Mesendoderm (in vitro differentiated cells): ENCODE measurements around the gene C10orf90.

Source experiments
- DNase-seq: peaks from one replicate; pipeline ENCODE4 v3.0.0; 2013
- H2AK5ac ChIP-seq: 2 replicates; pipeline ENCODE4 v1.6.1; 2013; ENCODE audit warnings: low read length, inconsistent platforms
- H2BK120ac ChIP-seq: 2 replicates; pipeline ENCODE4 v1.6.1; 2013; ENCODE audit warnings: low read depth, mild to moderate bottlenecking, low read length, moderate library complexity, mixed read lengths
- H2BK15ac ChIP-seq: replicated peaks from 2 replicates; pipeline ENCODE4 v1.6.1; 2013; ENCODE audit warnings: low read depth, mild to moderate bottlenecking, moderate library complexity
- H2BK5ac ChIP-seq: 2 replicates; pipeline ENCODE4 v1.6.1; 2013; ENCODE audit warnings: low read length, inconsistent platforms
- H3K18ac ChIP-seq: 2 replicates; pipeline ENCODE4 v1.6.1; 2013; ENCODE audit warnings: mild to moderate bottlenecking, low read length, mixed read lengths
- H3K23ac ChIP-seq: one replicate; pipeline ENCODE4 v1.6.1; 2013; ENCODE audit warnings: low read length
- H3K27ac ChIP-seq: 2 replicates; pipeline ENCODE4 v1.5.1; 2013; ENCODE audit warnings: low read depth, mild to moderate bottlenecking, inconsistent platforms, low read length, moderate library complexity
- H3K27me3 ChIP-seq: 2 replicates; pipeline ENCODE4 v1.6.1; 2013; ENCODE audit warnings: low read length, control low read depth, mild to moderate bottlenecking, inconsistent platforms; ENCODE audit not compliant: insufficient read depth, poor library complexity
- H3K36me3 ChIP-seq: 2 replicates; pipeline ENCODE4 v1.6.1; 2013; ENCODE audit warnings: low read length, inconsistent platforms; ENCODE audit not compliant: control insufficient read depth, insufficient read depth
- H3K4ac ChIP-seq: one replicate; pipeline ENCODE4 v1.6.1; 2013; ENCODE audit warnings: low read depth, mild to moderate bottlenecking, low read length, moderate library complexity
- H3K4me1 ChIP-seq: 2 replicates; pipeline ENCODE4 v1.6.1; 2013; ENCODE audit warnings: low read depth, low read length, inconsistent platforms; ENCODE audit not compliant: control insufficient read depth
- H3K4me2 ChIP-seq: 2 replicates; pipeline ENCODE4 v1.6.1; 2013; ENCODE audit warnings: low read length
- H3K4me3 ChIP-seq: 2 replicates; pipeline ENCODE4 v1.5.1; 2013; ENCODE audit warnings: mild to moderate bottlenecking, low read length
- H3K56ac ChIP-seq: one replicate; pipeline ENCODE4 v1.6.1; 2013; ENCODE audit warnings: low read length
- H3K79me1 ChIP-seq: 2 replicates; pipeline ENCODE4 v1.6.1; 2013; ENCODE audit warnings: low read length, inconsistent platforms
- H3K79me2 ChIP-seq: 2 replicates; pipeline ENCODE4 v1.6.1; 2013; ENCODE audit warnings: mild to moderate bottlenecking, low read length; ENCODE audit not compliant: control insufficient read depth, insufficient read depth
- H3K9ac ChIP-seq: 2 replicates; pipeline ENCODE4 v1.6.1; 2013; ENCODE audit warnings: low read length, inconsistent platforms
- H4K5ac ChIP-seq: one replicate; pipeline ENCODE4 v1.6.1; 2013; ENCODE audit warnings: low read length
- H4K8ac ChIP-seq: one replicate; pipeline ENCODE4 v1.6.1; 2013; ENCODE audit warnings: low read depth, mild to moderate bottlenecking, control low read depth, low read length, moderate library complexity
- WGBS: extraction: QIAGEN DNeasy Blood & Tissue Kit; methylation state at CpG from one replicate; pipeline ENCODE4 v1.1.7; 2013; ENCODE audit warnings: low lambda C conversion rate, missing lambda C conversion rate; ENCODE audit not compliant: insufficient coverage; ENCODE audit errors: extremely low coverage; 5-methylcytosine and 5-hydroxymethylcytosine counted together

C10orf90 gene

GRCh38 chr10:126705131-126705530, 34.6 kb upstream of the C10orf90 start:
- Histone ChIP-seq H3K79me1 (no peaks in the 10 kb centered on the region), H3K56ac (no peak overlapping the region), H4K5ac (no peak overlapping the region), H3K4ac (no peak overlapping the region), H3K18ac (no peak overlapping the region), H3K4me1 (peaks cover 9% of the 10 kb centered on the region), H3K27me3 (no peaks in the 10 kb centered on the region), H2AK5ac (no peak overlapping the region), H3K4me2 (no peak overlapping the region), H3K36me3 (no peaks in the 10 kb centered on the region), H3K23ac (no peak overlapping the region), H3K79me2 (no peaks in the 10 kb centered on the region), H2BK5ac (no peak overlapping the region), H2BK15ac (no peak overlapping the region), H3K4me3 (no peak overlapping the region), H3K9ac (no peak overlapping the region), H4K8ac (no peak overlapping the region), H2BK120ac (no peak overlapping the region), H3K27ac (no peak overlapping the region)
- no CpG with 5 or more reads among the region's 5 CpGs for WGBS
- no peak for DNase-seq

GRCh38 chr10:126704649-126705048, 34.2 kb upstream of the C10orf90 start:
- H2BK15ac ChIP-seq: no peak overlapping the region
- H2AK5ac ChIP-seq: no peak overlapping the region
- no peak overlapping the region for H3K4ac ChIP-seq
- no peak overlapping the region for H4K8ac ChIP-seq
- H2BK120ac ChIP-seq: no peak overlapping the region
- H3K27me3 ChIP-seq: no peaks in the 10 kb centered on the region
- no peak overlapping the region for H3K9ac ChIP-seq
- no CpG with 5 or more reads among the region's 7 CpGs for WGBS
- H4K5ac ChIP-seq: no peak overlapping the region
- peaks cover 9% of the 10 kb centered on the region for H3K4me1 ChIP-seq
- H3K4me3 ChIP-seq: no peak overlapping the region
- H3K23ac ChIP-seq: no peak overlapping the region
- no peak overlapping the region for H3K27ac ChIP-seq
- H3K18ac ChIP-seq: no peak overlapping the region
- H3K36me3 ChIP-seq: no peaks in the 10 kb centered on the region
- H2BK5ac ChIP-seq: no peak overlapping the region
- no peak overlapping the region for H3K4me2 ChIP-seq
- no peaks in the 10 kb centered on the region for H3K79me2 ChIP-seq
- DNase-seq: no peak
- H3K56ac ChIP-seq: no peak overlapping the region
- no peaks in the 10 kb centered on the region for H3K79me1 ChIP-seq

DNA sequence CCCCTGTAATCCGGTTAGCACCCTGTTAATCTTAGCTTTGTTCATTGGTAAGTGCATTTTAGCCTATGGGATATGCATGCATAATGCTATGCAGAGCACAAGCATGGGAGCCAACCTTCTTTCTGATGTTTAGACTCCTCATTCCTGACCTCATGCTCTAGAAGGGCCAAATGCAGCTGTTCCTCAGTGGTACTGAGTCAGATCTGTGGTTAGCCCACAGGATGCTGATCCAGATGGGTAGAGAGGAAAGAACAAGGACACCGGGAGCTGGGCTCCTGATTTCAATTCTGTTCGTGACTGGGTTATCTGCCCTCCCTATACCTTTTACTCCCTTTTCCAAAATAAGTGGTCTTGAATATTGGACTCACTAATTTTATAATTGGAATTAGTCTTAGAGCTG, 31.7 kb upstream of the C10orf90 start:
- H2BK5ac ChIP-seq: no peak overlapping the region
- no peak overlapping the region for H3K4me3 ChIP-seq
- no peaks in the 10 kb centered on the region for H3K79me1 ChIP-seq
- H3K23ac ChIP-seq: no peak overlapping the region
- peaks cover 7% of the 10 kb centered on the region for H3K4me1 ChIP-seq
- no peak overlapping the region for H4K5ac ChIP-seq
- H2BK15ac ChIP-seq: no peak overlapping the region
- H2AK5ac ChIP-seq: no peak overlapping the region
- H3K36me3 ChIP-seq: no peaks in the 10 kb centered on the region
- no peaks in the 10 kb centered on the region for H3K27me3 ChIP-seq
- H3K9ac ChIP-seq: no peak overlapping the region
- H3K27ac ChIP-seq: no peak overlapping the region
- H3K4ac ChIP-seq: no peak overlapping the region
- no CpG with 5 or more reads among the region's 3 CpGs for WGBS
- H2BK120ac ChIP-seq: no peak overlapping the region
- no peak overlapping the region for H4K8ac ChIP-seq
- no peak overlapping the region for H3K4me2 ChIP-seq
- no peak overlapping the region for H3K56ac ChIP-seq
- no peak overlapping the region for H3K18ac ChIP-seq
- H3K79me2 ChIP-seq: no peaks in the 10 kb centered on the region
- peak; percentile 12 for DNase-seq

GRCh38 chr10:126701526-126701925, 31.0 kb upstream of the C10orf90 start:
- H2BK5ac ChIP-seq: no peak overlapping the region
- no peak overlapping the region for H3K18ac ChIP-seq
- no peak overlapping the region for H3K56ac ChIP-seq
- no peak overlapping the region for H4K8ac ChIP-seq
- no peak overlapping the region for H4K5ac ChIP-seq
- H3K4ac ChIP-seq: no peak overlapping the region
- H3K4me3 ChIP-seq: no peak overlapping the region
- no peak overlapping the region for H2AK5ac ChIP-seq
- no peaks in the 10 kb centered on the region for H3K79me1 ChIP-seq
- no peaks in the 10 kb centered on the region for H3K79me2 ChIP-seq
- H3K27me3 ChIP-seq: no peaks in the 10 kb centered on the region
- H3K27ac ChIP-seq: no peak overlapping the region
- no peak overlapping the region for H2BK15ac ChIP-seq
- no peak for DNase-seq
- H3K4me2 ChIP-seq: no peak overlapping the region
- no CpG with 5 or more reads among the region's 2 CpGs for WGBS
- H3K36me3 ChIP-seq: no peaks in the 10 kb centered on the region
- H3K9ac ChIP-seq: no peak overlapping the region
- peaks cover 7% of the 10 kb centered on the region for H3K4me1 ChIP-seq
- no peak overlapping the region for H3K23ac ChIP-seq
- peak overlapping the region; percentile 14 for H2BK120ac ChIP-seq

- peak overlapping the region; percentile 27 for H3K4ac ChIP-seq
- no peak overlapping the region for H3K4me2 ChIP-seq
- peak overlapping the region; percentile 9 for H2AK5ac ChIP-seq
- no peak for DNase-seq
- H3K79me1 ChIP-seq: no peaks in the 10 kb centered on the region
- no peak overlapping the region for H3K9ac ChIP-seq
- no CpG with 5 or more reads among the region's 1 CpG for WGBS
- H3K18ac ChIP-seq: no peak overlapping the region
- H3K27ac ChIP-seq: no peak overlapping the region
- no peak overlapping the region for H2BK15ac ChIP-seq
- H2BK120ac ChIP-seq: no peak overlapping the region
- no peak overlapping the region for H3K56ac ChIP-seq
- no peak overlapping the region for H3K23ac ChIP-seq
- no peaks in the 10 kb centered on the region for H3K79me2 ChIP-seq
- no peak overlapping the region for H4K5ac ChIP-seq
- H3K4me3 ChIP-seq: no peak overlapping the region
- H3K36me3 ChIP-seq: no peaks in the 10 kb centered on the region
- no peak overlapping the region for H2BK5ac ChIP-seq
- H3K27me3 ChIP-seq: no peaks in the 10 kb centered on the region
- no peak overlapping the region for H4K8ac ChIP-seq
- H3K4me1 ChIP-seq: peaks cover 3% of the 10 kb centered on the region
Observed at GRCh38 chr10:126696684-126697083, 26.2 kb upstream of the C10orf90 start.

DNA sequence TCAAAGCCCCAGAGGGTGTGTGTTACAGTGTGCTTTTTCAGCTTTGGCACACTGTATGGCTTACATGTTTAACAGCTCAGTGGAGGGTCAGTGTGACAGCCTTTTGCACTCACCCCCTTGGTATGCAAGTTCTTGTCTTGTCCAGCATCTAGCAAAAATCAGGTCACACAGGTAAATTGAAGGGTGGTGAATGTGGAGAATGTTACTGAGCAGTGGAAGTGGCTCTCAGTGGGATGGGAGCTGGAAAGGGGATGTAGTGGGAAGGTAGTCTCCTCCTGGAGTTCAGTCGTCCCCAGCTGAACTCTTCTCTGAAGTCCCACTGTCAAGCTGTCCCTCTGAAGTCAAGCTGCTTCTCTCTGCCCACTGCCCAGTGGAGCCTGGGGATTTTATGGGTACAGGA, 21.0 kb upstream of the C10orf90 start:
- Histone ChIP-seq H3K56ac (peak overlapping the region; percentile 69), H4K5ac (peak overlapping the region; percentile 1)
- no CpG with 5 or more reads among the region's 1 CpG for WGBS

More for the DNA sequence above, 21.0 kb upstream of the C10orf90 start:
- Histone ChIP-seq H2BK5ac (peak overlapping the region; percentile 92), H3K18ac (peak overlapping the region; percentile 75), H3K79me2 (no peaks in the 10 kb centered on the region), H3K36me3 (no peaks in the 10 kb centered on the region), H3K27me3 (no peaks in the 10 kb centered on the region), H3K4me1 (peaks cover 12% of the 10 kb centered on the region), H3K4ac (peak overlapping the region; percentile 89), H3K9ac (no peak overlapping the region), H3K27ac (peak overlapping the region; percentile 76), H4K8ac (no peak overlapping the region), H3K23ac (no peak overlapping the region), H2AK5ac (peak overlapping the region; percentile 10), H2BK120ac (peak overlapping the region; percentile 86), H3K4me2 (no peak overlapping the region), H2BK15ac (no peak overlapping the region), H3K4me3 (no peak overlapping the region), H3K79me1 (no peaks in the 10 kb centered on the region)
- peak; percentile 66 for DNase-seq
